Astrocyte (in vitro differentiated cells and primary cell): ENCODE measurements around the gene MESP2. TPM values are rescaled to one million over a fixed set of nuclear protein-coding genes. Genes with fewer than 3 reads are reported as not detected.

Source experiments
- DNase-seq: peaks from one replicate; pipeline ENCODE4 v3.0.0-alpha.2; 2010; ENCODE audit warnings: low read depth
- FAIRE-seq: peaks from 2 replicates; lab custom pipeline; 2011; peaks lifted over from hg19 to GRCh38; lab: Jason Lieb, UNC
- H2AFZ ChIP-seq: 2 replicates; pipeline ENCODE4 v1.6.0; 2012; ENCODE audit warnings: low read depth, low read length, inconsistent platforms
- H3K27ac ChIP-seq: 2 replicates; pipeline ENCODE4 v1.5.1; 2011; ENCODE audit warnings: low read depth, low read length, inconsistent platforms
- H3K27me3 ChIP-seq: 2 replicates; pipeline ENCODE4 v1.6.0; 2011; ENCODE audit warnings: low read length, inconsistent platforms; ENCODE audit not compliant: insufficient read depth
- H3K36me3 ChIP-seq: 2 replicates; pipeline ENCODE4 v1.5.1; 2011; ENCODE audit warnings: low read length, inconsistent platforms; ENCODE audit not compliant: insufficient read depth
- H3K4me1 ChIP-seq: 2 replicates; pipeline ENCODE4 v1.5.1; 2011; ENCODE audit warnings: low read length, inconsistent platforms; ENCODE audit not compliant: insufficient read depth
- H3K4me2 ChIP-seq: 2 replicates; pipeline ENCODE4 v1.6.0; 2012; ENCODE audit warnings: low read length, inconsistent platforms
- H3K4me3 ChIP-seq: 2 replicates; pipeline ENCODE4 v1.5.1; 2011; ENCODE audit warnings: low read depth, mild to moderate bottlenecking, low read length, inconsistent platforms; ENCODE audit not compliant: insufficient read depth
- H3K79me2 ChIP-seq: 2 replicates; pipeline ENCODE4 v1.6.0; 2012; ENCODE audit warnings: mild to moderate bottlenecking, low read length, inconsistent platforms; ENCODE audit not compliant: insufficient read depth
- H3K9ac ChIP-seq: 2 replicates; pipeline ENCODE4 v1.6.0; 2012; ENCODE audit warnings: mild to moderate bottlenecking, low read length, inconsistent platforms
- H3K9me3 ChIP-seq: 2 replicates; pipeline ENCODE4 v1.5.1; 2012; ENCODE audit warnings: low read depth, mild to moderate bottlenecking, low read length, inconsistent platforms; ENCODE audit not compliant: insufficient read depth
- H4K20me1 ChIP-seq: 2 replicates; pipeline ENCODE4 v1.6.0; 2012; ENCODE audit warnings: low read length, inconsistent platforms; ENCODE audit not compliant: insufficient read depth
- H3K27ac Mint-ChIP-seq: one replicate; pipeline ENCODE4 v1.8.0; 2021; ENCODE audit warnings: mild to moderate bottlenecking, mixed read lengths; ENCODE audit not compliant: unreplicated experiment
- H3K27me3 Mint-ChIP-seq: one replicate; pipeline ENCODE4 v1.8.0; 2021; ENCODE audit warnings: low read depth, mixed read lengths; ENCODE audit not compliant: unreplicated experiment
- H3K36me3 Mint-ChIP-seq: one replicate; pipeline ENCODE4 v1.8.0; 2021; ENCODE audit warnings: low read depth, mixed read lengths; ENCODE audit not compliant: unreplicated experiment
- H3K4me1 Mint-ChIP-seq: one replicate; pipeline ENCODE4 v1.8.0; 2021; ENCODE audit warnings: low read depth, mixed read lengths; ENCODE audit not compliant: unreplicated experiment
- H3K4me3 Mint-ChIP-seq: one replicate; pipeline ENCODE4 v1.8.0; 2021; ENCODE audit warnings: mild to moderate bottlenecking, moderate library complexity, mixed read lengths; ENCODE audit not compliant: unreplicated experiment
- H3K9me3 Mint-ChIP-seq: one replicate; pipeline ENCODE4 v1.8.0; 2021; ENCODE audit warnings: mild to moderate bottlenecking, mixed read lengths; ENCODE audit not compliant: unreplicated experiment
- CTCF ChIP-seq: IDR thresholded peaks from 2 replicates; pipeline ENCODE4 v1.5.1; 2011; ENCODE audit warnings: low read depth, mild to moderate bottlenecking, inconsistent platforms, low read length, moderate library complexity; ENCODE audit not compliant: insufficient read depth
- EZH2 ChIP-seq: IDR thresholded peaks from 2 replicates; pipeline ENCODE4 v1.6.1; 2012; ENCODE audit warnings: mild to moderate bottlenecking, low read length, inconsistent platforms; ENCODE audit not compliant: insufficient read depth
- total RNA-seq: library from RNA; stranded (reverse); gene quantifications from 2 replicates; pipeline ENCODE4 v1.2.1, GENCODE V29; 2021

Gene MESP2
- total RNA-seq, 1 donor from 2014 or later, result not detected

GRCh38 chr15:89820666-89821611 is 44.8 kb downstream of the MESP2 start:
- Histone ChIP-seq H3K36me3 (no peaks in the 10 kb centered on the region), H3K27ac (peak overlapping the region; percentile 60), H3K9me3 (no peaks in the 10 kb centered on the region), H3K4me3 (peak overlapping the region; percentile 8), H2AFZ (peak overlapping the region; percentile 47), H3K4me1 (peaks cover 32% of the 10 kb centered on the region), H3K27me3 (no peaks in the 10 kb centered on the region), H3K79me2 (no peaks in the 10 kb centered on the region), H3K9ac (peak overlapping the region; percentile 38), H3K4me2 (peak overlapping the region; percentile 77), H4K20me1 (no peaks in the 10 kb centered on the region)
- Mint-ChIP-seq H3K27ac (no peak overlapping the region), H3K9me3 (peaks cover 10% of the 10 kb centered on the region), H3K4me3 (no peak overlapping the region), H3K36me3 (peaks cover 3% of the 10 kb centered on the region), H3K4me1 (peaks cover 1% of the 10 kb centered on the region), H3K27me3 (peaks cover 15% of the 10 kb centered on the region)
- TF ChIP-seq EZH2 (no peak), CTCF (no peak)
- DNase-seq, result peak; percentile 69
- peak; percentile 13 for FAIRE-seq

- Histone ChIP-seq H2AFZ (no peak overlapping the region), H3K4me1 (peaks cover 32% of the 10 kb centered on the region), H3K4me3 (no peak overlapping the region), H3K79me2 (no peaks in the 10 kb centered on the region), H3K27ac (no peak overlapping the region), H4K20me1 (no peaks in the 10 kb centered on the region), H3K9ac (no peak overlapping the region), H3K4me2 (no peak overlapping the region), H3K27me3 (no peaks in the 10 kb centered on the region), H3K9me3 (no peaks in the 10 kb centered on the region), H3K36me3 (no peaks in the 10 kb centered on the region)
- Mint-ChIP-seq H3K27me3 (peaks cover 7% of the 10 kb centered on the region), H3K36me3 (no peaks in the 10 kb centered on the region), H3K27ac (no peak overlapping the region), H3K4me1 (peaks cover 1% of the 10 kb centered on the region), H3K4me3 (no peak overlapping the region), H3K9me3 (peaks cover 4% of the 10 kb centered on the region)
- no peak for DNase-seq
- no peak for FAIRE-seq
- no peak for TF ChIP-seq CTCF
- TF ChIP-seq EZH2, result no peak
These were observed 45.9 kb downstream of the MESP2 start for GRCh38 chr15:89822026-89822425.

GRCh38 chr15:89822611-89822950 is 46.4 kb downstream of the MESP2 start:
- no peaks in the 10 kb centered on the region for H3K27me3 ChIP-seq
- H2AFZ ChIP-seq, result no peak overlapping the region
- no peaks in the 10 kb centered on the region for H3K36me3 ChIP-seq
- peaks cover 31% of the 10 kb centered on the region for H3K4me1 ChIP-seq
- no peaks in the 10 kb centered on the region for H3K9me3 ChIP-seq
- Mint-ChIP-seq H3K9me3 (peaks cover 4% of the 10 kb centered on the region), H3K27ac (no peak overlapping the region), H3K27me3 (peaks cover 5% of the 10 kb centered on the region), H3K4me1 (peaks cover 3% of the 10 kb centered on the region), H3K4me3 (no peak overlapping the region), H3K36me3 (no peaks in the 10 kb centered on the region)
- H3K9ac ChIP-seq, result no peak overlapping the region
- no peak for TF ChIP-seq EZH2
- no peak for TF ChIP-seq CTCF
- FAIRE-seq, result no peak
- no peak overlapping the region for H3K4me3 ChIP-seq
- no peaks in the 10 kb centered on the region for H3K79me2 ChIP-seq
- no peak overlapping the region for H3K27ac ChIP-seq
- H4K20me1 ChIP-seq, result no peaks in the 10 kb centered on the region
- no peak overlapping the region for H3K4me2 ChIP-seq
- no peak for DNase-seq
